ENCODE data around the gene LDB2. TPM values are rescaled to one million over a fixed set of nuclear protein-coding genes. Genes with fewer than 3 reads are reported as not detected.

LDB2 gene
- polyA plus RNA-seq, 3 donors = not detected

- Histone ChIP-seq H3K27me3 (ENCODE audit: control insufficient read depth in 2 of 2, insufficient read depth in 2 of 2, low read length in 2 of 2) (no peaks in the 10 kb centered on the region), H3K79me2 (ENCODE audit: insufficient read depth, low read length) (no peaks in the 10 kb centered on the region), H3K4me2 (replicated peaks; ENCODE audit: extremely low read depth, low read length, poor library complexity, severe bottlenecking) (no peak overlapping the region), H3K9ac (ENCODE audit: insufficient read depth, low read length, poor library complexity, severe bottlenecking) (no peak overlapping the region), H3K27ac (ENCODE audit: low read depth in 1 of 2, low read length in 2 of 2) (no peak overlapping the region), H3K4me3 (replicated peaks in 1 of 3; ENCODE audit: low read depth in 2 of 3, low read length in 3 of 3) (no peak overlapping the region), H3K4me1 (ENCODE audit: control insufficient read depth in 1 of 2, insufficient read depth in 2 of 2, low read length in 2 of 2) (no peaks in the 10 kb centered on the region), H2AFZ (ENCODE audit: insufficient read depth, low read depth, low read length, poor library complexity, severe bottlenecking) (no peak overlapping the region), H3K36me3 (replicated peaks in 1 of 2; ENCODE audit: control insufficient read depth in 1 of 2, insufficient read depth in 2 of 2, low read length in 2 of 2) (no peaks in the 10 kb centered on the region), H4K20me1 (ENCODE audit: insufficient read depth, low read length) (no peaks in the 10 kb centered on the region), H3K9me3 (replicated peaks in 1 of 2; ENCODE audit: control insufficient read depth in 1 of 2, insufficient read depth in 1 of 2, low read length in 2 of 2) (no peaks in the 10 kb centered on the region)
- Mint-ChIP-seq H3K4me1 (no peaks in the 10 kb centered on the region), H3K4me3 (no peak overlapping the region), H3K27me3 (ENCODE audit: low read depth in 3 of 3) (peaks cover 0 to 2% (median 0%) of the 10 kb centered on the region in 3 donors), H3K27ac (no peak overlapping the region), H3K9me3 (peaks cover 0 to 7% (median 2%) of the 10 kb centered on the region in 7 donors), H3K36me3 (no peaks in the 10 kb centered on the region)
- intact Hi-C loops (cut with micrococcal nuclease) = no loop called here
- no peak for TF ChIP-seq CTCF (IDR thresholded peaks at IDR 0.05)
- DNase-seq = no peak
- no CpG with 5 or more reads among the region's 6 CpGs for WGBS (ENCODE audit: insufficient coverage)
These were observed 181.0 kb downstream of the LDB2 start for GRCh38 chr4:16717266-16717970.

GRCh38 chr4:16715482-16715881 is 183.0 kb downstream of the LDB2 start:
- Histone ChIP-seq H3K4me3 (replicated peaks in 1 of 3; ENCODE audit: low read depth in 2 of 3, low read length in 3 of 3) (no peak overlapping the region), H2AFZ (ENCODE audit: insufficient read depth, low read depth, low read length, poor library complexity, severe bottlenecking) (no peak overlapping the region), H3K79me2 (ENCODE audit: insufficient read depth, low read length) (no peaks in the 10 kb centered on the region), H3K27me3 (ENCODE audit: control insufficient read depth in 2 of 2, insufficient read depth in 2 of 2, low read length in 2 of 2) (no peaks in the 10 kb centered on the region), H3K36me3 (replicated peaks in 1 of 2; ENCODE audit: control insufficient read depth in 1 of 2, insufficient read depth in 2 of 2, low read length in 2 of 2) (no peaks in the 10 kb centered on the region), H3K9me3 (replicated peaks in 1 of 2; ENCODE audit: control insufficient read depth in 1 of 2, insufficient read depth in 1 of 2, low read length in 2 of 2) (no peaks in the 10 kb centered on the region), H4K20me1 (ENCODE audit: insufficient read depth, low read length) (no peaks in the 10 kb centered on the region), H3K4me1 (ENCODE audit: control insufficient read depth in 1 of 2, insufficient read depth in 2 of 2, low read length in 2 of 2) (no peaks in the 10 kb centered on the region), H3K9ac (ENCODE audit: insufficient read depth, low read length, poor library complexity, severe bottlenecking) (no peak overlapping the region), H3K4me2 (replicated peaks; ENCODE audit: extremely low read depth, low read length, poor library complexity, severe bottlenecking) (no peak overlapping the region), H3K27ac (ENCODE audit: low read depth in 1 of 2, low read length in 2 of 2) (no peak overlapping the region)
- Mint-ChIP-seq H3K4me3 (no peak overlapping the region), H3K9me3 (peaks cover 0 to 7% (median 2%) of the 10 kb centered on the region in 7 donors), H3K4me1 (no peaks in the 10 kb centered on the region), H3K27ac (no peak overlapping the region), H3K36me3 (no peaks in the 10 kb centered on the region), H3K27me3 (ENCODE audit: low read depth in 3 of 3) (peaks cover 0 to 2% (median 2%) of the 10 kb centered on the region in 3 donors)
- no peak for DNase-seq
- TF ChIP-seq CTCF (IDR thresholded peaks at IDR 0.05) = no peak
- WGBS (ENCODE audit: insufficient coverage) = no CpG with 5 or more reads among the region's 2 CpGs
- intact Hi-C loops (cut with micrococcal nuclease) = no loop called here

Measured in CD14-positive monocyte (primary cell).